RWPE1 (cell line): ENCODE measurements around the gene PCCA.
A peak's percentile ranks its signal among the peaks of the same experiment; 100 is the strongest.

Experiments
- CTCF ChIA-PET: fragments of 350-600 bp; sonication (Branson Sonifier 250); formaldehyde crosslinking; extraction: SDS; loops from one replicate; lab custom pipeline; 2021; lab: Yijun Ruan, JAX
- POLR2A ChIA-PET: fragments of 400-600 bp; formaldehyde crosslinking; extraction: SDS; loops from one replicate; lab custom pipeline; 2020; ENCODE audit warnings: antibody characterized with exemption; ENCODE audit not compliant: low non-redundant PET; lab: Yijun Ruan, JAX
- DNase-seq: peaks from one replicate; pipeline ENCODE4 v3.0.0; 2012; ENCODE audit warnings: low spot score
- H3K27ac ChIP-seq: fragments of 450-650 bp; 2 replicates; pipeline ENCODE4 v1.5.1; 2017
- TF ChIP-seq, protein P1 (sequence below): fragments of 450-650 bp; conservative IDR thresholded peaks from 2 replicates; pipeline ENCODE4 v1.5.1; 2017; ENCODE audit warnings: low read depth, mild to moderate bottlenecking

PCCA gene

DNA sequence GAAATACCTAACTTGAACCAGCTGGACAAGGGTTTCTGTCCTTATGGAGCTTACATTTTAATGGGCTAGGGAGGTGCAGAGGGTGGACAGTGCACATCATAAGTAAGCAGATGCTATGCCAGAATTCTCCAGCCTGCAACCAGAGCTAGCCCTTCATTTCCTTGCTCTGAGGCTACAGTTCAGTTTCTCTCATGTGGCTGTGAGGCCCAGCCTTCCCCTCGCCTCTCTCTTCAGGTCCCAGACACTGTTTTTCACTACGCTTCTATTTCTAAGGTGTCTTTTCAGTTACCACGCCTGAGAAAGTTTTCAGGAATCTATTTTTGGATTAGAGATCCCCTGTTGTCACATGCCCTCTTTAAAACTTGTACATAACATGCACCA is 141.9 kb downstream of the PCCA start:
- DNase-seq, result no peak
- CTCF ChIA-PET, result no interaction called here
- TF ChIP-seq, protein P1, sequence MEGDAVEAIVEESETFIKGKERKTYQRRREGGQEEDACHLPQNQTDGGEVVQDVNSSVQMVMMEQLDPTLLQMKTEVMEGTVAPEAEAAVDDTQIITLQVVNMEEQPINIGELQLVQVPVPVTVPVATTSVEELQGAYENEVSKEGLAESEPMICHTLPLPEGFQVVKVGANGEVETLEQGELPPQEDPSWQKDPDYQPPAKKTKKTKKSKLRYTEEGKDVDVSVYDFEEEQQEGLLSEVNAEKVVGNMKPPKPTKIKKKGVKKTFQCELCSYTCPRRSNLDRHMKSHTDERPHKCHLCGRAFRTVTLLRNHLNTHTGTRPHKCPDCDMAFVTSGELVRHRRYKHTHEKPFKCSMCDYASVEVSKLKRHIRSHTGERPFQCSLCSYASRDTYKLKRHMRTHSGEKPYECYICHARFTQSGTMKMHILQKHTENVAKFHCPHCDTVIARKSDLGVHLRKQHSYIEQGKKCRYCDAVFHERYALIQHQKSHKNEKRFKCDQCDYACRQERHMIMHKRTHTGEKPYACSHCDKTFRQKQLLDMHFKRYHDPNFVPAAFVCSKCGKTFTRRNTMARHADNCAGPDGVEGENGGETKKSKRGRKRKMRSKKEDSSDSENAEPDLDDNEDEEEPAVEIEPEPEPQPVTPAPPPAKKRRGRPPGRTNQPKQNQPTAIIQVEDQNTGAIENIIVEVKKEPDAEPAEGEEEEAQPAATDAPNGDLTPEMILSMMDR, result no peak
- no peak overlapping the region for H3K27ac ChIP-seq
- POLR2A ChIA-PET, result no interaction called here

DNA sequence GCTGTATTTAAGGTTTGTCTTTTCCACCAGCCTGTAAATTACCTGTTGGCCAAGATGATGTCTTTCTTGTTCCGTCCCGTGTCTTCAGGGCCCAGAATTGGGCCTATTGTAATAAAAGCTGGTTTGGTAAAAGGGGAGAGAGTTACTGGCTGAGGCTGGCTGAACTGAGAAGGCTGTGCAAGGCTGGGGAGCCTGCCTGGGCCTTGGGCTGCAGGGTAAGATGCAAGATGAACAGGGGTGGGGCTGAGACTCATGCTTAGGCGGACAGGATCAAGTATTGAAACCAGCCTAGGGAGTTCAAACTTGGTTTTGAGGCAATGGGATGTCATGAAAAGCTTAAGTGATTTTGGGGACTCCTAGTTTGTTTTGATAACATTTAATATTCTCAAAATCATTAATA is 142.3 kb downstream of the PCCA start:
- no peak overlapping the region for H3K27ac ChIP-seq
- ChIA-PET POLR2A (no interaction called here), CTCF (no interaction called here)
- TF ChIP-seq, protein P1, result no peak
- DNase-seq, result no peak

DNA sequence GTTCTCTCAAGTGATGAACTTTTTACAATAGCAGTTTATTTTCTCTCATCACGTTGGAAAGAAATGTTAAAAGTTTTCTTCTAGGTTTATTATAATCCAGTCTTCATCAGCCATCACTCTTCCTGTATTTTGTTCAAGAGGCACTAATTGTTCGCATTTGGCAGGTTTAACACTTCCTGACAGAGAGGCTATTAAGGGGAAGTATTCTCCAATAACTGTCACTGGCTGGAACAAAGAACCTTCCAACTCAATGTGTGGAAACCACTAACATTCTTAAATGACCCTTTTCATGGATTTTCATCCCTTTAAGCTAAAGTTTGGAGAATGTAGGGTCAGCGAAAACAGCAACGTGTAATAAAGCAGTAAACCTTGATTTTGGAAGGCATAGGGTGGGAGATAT is 145.1 kb downstream of the PCCA start:
- ChIA-PET POLR2A (no interaction called here), CTCF (interaction anchor here (0.6 to 1.0 kb wide), 5 partner anchors 137 to 433 kb away, joined by 3 to 6 read pairs (median 4); no protein-coding TSS in a partner anchor)
- TF ChIP-seq, protein P1, result no peak
- DNase-seq, result no peak
- H3K27ac ChIP-seq, result no peak overlapping the region

DNA sequence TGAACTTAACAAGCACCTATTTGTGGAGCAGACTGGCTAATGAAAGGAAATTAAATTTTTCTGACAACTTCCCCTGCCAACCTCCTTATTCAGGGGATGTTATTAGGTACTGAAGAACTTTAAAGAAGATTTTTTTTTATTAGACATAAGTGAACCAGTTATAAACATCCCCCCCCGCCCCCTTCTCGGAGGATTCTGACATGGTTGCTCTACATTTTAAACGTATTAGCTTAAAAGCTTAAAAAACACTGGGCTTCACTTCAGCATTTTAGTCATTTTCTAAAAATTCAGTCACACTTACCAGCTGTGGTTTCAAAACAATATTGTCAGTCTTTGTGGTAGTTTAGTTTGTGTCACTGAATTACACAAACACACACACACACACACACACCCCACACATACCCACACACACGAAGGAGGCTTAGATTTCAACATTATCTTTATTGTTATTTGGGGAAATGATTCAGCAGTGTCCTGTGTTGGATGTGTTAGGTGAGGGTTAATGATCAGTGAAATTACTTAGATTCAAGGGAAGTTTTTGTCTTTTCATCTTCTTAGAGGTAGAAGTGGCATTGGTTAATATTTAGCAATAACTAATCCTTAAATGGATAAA is 145.7 kb downstream of the PCCA start:
- CTCF ChIA-PET, result interaction anchor here (0.6 to 1.0 kb wide), 10 partner anchors 137 to 790 kb away, joined by 3 to 10 read pairs (median 4); no protein-coding TSS in a partner anchor
- no peak for DNase-seq
- TF ChIP-seq, protein P1, result no peak
- no peak overlapping the region for H3K27ac ChIP-seq
- POLR2A ChIA-PET, result no interaction called here

DNA sequence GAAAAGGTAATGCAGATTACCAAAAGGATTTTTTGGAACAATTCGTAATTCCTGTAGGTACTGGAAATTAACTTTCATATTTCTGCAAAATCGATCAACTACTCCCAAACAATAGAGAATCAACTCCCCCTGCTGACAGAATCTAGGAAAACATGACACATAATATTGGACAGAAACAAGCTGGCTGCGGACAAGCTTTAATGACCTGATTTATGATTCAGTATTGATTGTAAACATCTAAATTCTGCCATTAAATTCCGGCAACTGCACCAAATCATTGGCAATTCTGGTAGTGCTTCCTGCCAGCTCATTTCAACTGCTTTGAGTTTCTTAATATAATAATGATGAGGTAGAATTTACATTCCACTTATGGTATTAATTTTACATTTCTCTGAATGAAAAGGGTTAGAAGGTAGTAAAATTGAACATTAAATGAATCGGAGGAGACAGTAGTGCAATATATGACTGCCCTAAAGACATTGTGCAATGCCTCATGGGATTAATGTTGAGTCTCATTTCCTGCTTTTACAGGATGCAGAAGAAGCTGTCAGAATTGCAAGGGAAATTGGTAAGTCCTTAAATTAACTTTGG is 146.5 kb downstream of the PCCA start:
- DNase-seq, result peak; percentile 53
- ChIA-PET CTCF (interaction anchor here (0.6 to 1.0 kb wide), 17 partner anchors 33 to 790 kb away, joined by 3 to 11 read pairs (median 6); no protein-coding TSS in a partner anchor), POLR2A (no interaction called here)
- H3K27ac ChIP-seq, result no peak overlapping the region
- TF ChIP-seq, protein P1, result peak; percentile 65

DNA sequence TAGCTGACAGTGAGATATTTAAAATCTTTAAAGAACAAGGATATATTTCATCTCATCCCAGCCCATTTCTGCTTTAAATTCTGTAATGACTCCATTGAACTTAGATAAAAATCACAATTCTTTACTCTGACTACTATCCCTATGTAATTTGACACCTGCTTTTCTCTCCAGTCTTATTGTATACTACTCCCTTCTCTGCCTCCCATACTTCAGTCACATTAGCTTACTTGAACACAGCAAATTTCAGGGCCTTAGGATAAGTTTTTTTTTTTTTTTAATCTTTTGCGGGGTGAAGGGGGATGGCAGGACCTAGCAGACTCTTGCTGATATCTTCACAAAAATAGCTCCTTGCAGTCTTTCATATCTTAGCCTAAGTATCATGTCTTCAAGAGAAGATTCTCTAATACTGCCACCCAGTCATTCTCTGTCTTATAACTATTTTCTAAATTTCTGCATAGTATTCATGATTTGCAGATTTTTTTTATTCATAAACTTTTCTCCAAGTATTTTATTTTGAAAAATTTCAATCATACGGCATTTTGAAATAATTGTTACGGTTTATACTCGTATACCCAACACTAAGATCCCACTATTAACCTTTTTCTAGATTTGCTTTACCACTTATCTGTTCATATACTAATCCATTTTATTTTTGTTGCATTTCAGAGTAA is 151.4 kb downstream of the PCCA start:
- DNase-seq, result no peak
- ChIA-PET CTCF (no interaction called here), POLR2A (no interaction called here)
- TF ChIP-seq, protein P1, result no peak
- H3K27ac ChIP-seq, result no peak overlapping the region
